NCI-H2107 treated with DMSO at 0.1 percent for 48 hours (cell line): ENCODE measurements around the gene RALA.
"Not testable (repeated sequence)": the region's sequence is repeated elsewhere in the genome, so short reads cannot be mapped to it uniquely, and the experiment has no call there.

Source experiments
- DNase-seq: peaks from one replicate; lab custom pipeline; 2025; ENCODE audit not compliant: unreplicated experiment; lab: John Stamatoyannopoulos, UW

RALA gene

DNA sequence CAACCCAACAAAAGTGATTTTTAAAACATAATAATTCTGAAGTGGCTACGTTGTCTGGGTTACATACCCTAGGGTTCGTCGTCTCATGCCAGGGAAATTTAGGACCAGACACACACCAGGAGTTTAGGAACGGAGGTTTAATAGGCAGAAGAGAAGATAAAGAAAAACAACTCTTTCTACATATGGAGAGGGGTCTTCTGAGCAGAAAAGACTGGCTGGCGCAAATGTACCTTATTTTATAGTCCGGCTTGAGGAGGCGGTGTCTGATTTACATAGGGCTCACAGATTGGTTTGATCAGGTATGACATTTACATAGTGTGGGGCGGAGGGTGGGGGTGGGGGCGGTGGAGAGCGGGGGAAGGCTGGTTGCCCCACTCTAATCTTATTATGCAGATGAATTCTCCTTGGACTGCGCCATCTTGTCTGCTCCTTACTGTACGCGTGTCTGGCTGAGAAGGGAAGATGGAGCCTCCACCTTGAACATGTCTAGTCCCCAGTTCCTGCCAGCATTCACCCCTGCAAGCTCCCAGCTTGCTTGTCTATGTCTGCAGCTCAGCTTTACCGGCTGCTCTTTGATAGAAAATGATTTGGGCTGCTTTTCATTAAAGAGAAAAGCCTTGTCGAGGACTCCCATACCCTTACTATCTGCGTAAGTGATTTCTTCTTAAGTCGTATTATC is 98.7 kb downstream of the RALA start:
- no peak for DNase-seq

DNA sequence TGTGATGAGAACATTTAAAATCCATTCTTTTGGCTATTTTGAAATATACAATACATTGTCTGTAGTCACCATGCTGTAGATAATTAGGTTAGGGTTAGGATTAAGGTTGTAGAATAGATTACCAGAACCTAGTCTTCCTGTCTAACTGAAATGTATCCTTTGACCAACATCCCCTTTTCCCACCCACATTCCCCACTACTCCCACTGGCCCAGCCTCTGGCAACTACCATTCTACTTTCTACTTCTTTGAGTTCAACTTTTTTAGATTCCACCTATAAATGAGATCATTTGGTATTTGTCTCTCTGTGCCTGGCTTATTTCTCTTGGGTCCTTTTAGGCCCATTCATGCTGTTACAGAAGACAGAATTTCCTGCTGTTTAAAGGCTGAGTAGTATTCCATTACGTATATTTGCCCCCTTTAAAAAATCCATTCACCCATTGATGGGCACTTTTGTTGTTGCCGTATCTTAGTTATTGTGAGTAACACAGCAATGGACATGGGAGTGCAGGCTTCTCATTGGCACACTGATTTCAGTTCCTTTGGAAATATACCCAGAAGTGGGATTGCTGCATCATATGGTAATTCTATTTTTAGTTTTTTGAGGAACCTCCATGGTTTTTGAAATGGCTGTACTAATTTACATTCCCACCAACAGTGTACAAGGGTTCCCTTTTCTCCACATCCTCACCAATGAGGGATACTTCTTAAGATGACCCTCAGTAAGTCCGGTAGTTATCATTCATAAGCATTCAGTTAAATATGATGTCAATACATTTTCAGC is 104.0 kb downstream of the RALA start:
- DNase-seq, result no peak

DNA sequence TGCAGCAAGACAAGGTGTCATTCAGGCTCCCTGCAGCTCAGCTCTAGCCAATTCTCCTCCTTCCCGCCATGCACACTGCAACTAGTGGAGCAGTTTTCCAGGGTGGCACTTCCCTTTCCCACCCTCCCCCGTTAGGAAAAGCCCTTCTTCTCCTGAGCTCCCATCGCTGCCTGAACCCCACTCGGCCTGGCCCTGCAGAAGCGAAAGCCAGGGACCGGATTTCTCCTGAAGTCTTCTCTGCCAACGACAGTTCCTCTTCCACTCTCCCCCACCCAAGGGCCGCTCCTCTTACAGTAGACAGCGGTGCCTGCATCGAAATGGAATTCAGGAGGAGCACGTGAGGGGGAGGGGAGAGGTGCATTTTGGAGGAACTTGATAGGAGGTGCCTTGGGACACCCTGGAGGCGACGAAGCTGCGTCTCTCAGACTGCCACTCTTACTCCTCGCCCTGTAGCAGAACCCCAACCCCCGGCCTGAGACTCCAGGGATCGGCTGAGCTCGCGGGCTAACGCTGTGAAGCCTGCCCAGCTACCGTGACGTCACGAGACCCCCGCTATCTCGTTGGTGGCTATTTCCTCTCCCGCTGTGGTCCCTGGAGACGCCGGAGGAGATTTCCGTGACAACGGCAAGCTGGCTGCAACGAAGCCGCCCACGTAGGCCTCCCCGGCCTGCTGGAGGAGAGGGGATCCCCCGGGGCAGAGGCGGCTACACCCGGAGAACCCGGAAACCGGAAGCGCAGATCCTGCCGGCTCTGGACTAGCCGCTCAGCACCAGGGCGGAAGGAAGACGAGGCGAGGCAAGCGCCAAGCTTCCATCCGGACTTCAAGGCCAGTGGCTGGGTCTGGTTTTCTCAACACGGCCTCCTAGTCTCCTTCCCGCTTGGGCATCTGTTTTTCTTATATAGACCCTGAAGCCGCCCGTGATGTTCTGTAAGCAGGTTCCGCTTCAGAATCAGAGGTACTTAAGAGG is 109.7 kb downstream of the RALA start:
- peak; percentile 85 for DNase-seq

DNA sequence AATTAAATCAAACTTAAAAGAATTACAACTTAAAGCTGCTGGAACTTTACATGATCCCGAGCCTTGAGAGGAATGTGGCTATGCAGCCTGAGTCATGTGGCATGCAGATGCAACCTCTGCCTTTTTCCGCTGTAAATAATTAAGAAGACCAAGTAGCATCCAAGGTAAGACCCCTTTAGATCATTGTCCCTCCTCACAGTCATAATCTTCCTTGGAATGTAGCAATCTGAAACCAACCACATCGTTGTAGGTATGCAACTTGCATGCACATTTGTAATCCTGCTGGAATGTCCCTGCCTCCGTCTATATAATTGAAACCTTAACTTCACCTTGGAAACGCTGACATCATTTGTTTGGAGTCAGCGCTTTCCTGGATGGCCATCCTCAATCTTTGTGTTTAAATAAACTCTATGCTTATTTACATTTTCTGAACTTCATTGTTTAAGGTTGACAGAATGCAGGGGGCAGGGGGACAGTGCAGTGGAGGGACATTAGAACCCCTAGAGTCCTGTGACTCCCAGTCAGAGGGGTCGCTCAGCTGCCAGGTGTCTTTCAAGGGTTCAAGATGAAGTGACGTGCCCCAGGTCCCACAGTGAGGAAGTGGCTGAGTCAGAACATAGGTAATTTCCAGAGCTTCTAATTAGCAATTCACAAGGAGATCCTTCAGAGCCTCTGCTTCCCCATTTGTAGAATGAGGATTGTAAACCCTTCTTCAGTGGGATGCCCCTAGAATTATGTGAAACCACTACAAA is 110.7 kb downstream of the RALA start:
- peak; percentile 26 for DNase-seq

DNA sequence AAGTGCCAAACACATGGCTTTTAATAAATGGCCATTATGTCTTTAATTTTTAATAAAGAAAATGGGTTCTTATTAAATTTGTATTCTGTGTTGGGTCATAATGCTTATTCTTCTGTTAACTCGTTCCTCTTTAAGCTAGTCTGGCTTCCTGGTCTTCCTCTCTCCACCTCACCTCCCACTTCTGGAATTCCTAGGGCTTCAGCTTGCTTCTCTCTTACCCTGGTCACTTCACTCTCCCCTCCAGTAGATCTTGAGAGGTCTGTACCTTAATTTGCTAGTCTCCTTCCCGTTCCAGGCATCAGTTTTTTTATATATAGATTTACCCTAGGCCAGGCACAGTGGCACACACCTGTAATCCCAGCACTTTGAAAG is 111.2 kb downstream of the RALA start:
- no peak for DNase-seq

DNA sequence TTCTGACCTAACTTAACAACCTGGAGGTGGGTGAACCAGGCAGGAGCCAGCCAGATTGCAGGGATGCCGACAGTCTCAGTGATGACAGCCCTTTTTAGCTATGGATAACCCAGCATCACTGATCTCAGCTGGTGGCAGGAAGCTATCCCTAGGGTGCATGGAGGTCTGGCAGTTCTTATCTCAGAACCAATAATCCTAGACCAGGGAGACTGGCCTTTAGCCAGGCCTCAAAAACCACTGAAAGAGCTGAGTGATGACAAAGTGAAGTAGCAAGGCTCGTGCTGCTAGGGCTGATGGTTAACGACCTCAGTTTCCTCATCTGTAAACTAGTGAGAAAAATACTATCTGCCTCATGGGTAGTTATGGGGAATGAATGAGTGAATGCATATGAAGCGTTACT is 112.5 kb downstream of the RALA start:
- DNase-seq, result no peak

DNA sequence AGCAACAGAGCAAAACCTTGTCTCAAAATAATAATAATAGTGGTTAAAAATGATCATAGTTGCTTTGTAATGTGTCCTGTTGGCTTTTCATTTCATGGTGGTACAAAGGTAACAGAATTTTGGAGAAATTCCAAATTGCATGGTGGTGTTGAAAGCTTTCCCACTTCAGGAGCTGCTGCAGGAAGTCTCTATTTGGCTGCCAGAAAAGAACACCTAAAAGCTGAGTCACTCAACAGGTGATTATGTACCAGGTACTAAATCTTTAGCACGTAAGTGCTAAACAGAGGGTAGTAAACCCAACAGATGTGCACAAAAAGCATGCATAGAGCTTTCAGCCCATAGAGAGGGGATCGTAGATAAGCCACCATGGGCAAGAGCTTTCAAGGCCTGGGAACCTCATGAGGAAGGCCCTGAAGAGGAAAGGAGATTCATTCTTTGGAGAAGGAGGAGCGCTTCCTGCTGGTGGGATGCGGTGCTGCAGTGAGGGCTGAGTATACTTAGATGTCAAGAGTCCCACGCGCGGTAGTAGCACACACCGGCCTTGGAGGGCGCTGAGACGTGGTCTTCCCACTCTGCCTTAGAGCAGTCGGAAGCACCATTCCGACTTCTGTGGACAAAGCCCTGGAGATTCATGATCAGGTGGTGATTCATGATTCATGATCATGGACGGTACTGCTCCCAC is 118.7 kb downstream of the RALA start:
- peak; percentile 65 for DNase-seq

DNA sequence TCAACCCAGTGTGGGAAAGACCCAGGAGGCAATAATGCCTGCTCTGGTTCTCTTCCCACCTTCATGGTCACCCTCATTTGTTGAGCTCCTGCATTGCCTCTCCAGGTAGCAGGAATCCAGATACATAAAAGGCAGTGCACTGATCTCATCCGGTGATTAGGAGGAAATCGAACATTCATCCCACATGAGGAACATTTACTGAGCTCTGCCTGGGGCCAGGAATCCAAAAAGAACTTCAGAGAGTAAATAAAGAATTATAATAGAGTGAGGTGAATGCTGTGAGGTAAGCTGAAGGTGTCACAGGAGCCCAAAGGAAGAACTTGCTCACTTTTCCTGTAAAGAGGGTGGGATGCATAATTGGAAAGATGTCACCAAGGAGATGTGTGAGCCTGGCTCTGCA is 121.2 kb downstream of the RALA start:
- DNase-seq, result no peak

DNA sequence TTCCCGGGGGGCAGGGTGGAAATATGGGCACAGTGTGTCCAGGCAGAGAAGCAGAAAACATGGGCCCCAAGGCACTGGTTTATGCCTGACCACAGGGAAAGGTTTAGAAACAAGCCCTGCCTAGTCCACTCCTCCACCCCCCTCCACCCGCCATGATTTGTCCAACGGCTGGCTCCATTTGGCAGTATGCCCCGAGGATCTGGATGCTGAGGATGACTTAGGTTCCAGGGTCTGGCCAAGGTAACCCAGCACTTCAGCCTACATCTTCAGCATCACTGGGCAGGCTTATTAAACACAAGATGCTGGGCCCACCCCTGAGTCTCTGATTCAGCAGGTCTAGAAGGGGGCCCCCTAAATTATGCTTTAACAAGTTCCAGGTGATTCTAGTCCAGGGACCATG is 121.9 kb downstream of the RALA start:
- DNase-seq, result no peak

DNA sequence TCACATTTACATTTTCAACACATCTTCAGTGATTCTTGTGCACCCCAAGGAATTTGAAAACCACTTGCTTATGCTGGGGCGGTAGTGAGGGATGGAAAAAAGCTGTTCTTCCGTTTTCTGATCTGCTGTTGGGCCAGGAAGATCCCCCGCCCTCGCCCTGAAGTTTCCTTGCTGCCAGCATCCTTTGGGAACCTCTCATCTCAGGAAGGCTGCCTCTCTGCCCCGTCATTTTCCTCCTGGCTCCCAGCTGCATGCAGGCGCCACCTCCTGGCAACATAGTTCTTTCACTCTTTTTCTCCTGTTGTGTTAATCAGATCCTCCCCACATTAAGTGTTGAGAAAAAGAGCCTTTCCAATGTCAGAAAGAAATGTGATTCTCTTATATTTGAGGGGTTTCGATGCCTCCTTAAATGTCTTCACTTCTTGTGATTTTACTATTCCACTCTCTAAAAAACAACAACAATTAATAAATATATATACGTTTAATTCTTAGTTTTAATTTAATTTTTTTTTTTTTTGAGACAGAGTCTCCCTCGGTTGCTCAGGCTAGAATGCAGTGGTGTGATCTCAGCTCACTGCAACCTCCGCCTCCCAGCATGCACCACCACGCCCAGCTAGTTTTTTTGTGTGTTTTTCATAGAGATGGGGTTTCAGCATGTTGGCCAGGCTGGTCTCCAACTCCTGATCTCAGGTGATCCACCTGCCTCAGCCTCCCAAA is 122.9 kb downstream of the RALA start:
- peak; percentile 85 for DNase-seq

DNA sequence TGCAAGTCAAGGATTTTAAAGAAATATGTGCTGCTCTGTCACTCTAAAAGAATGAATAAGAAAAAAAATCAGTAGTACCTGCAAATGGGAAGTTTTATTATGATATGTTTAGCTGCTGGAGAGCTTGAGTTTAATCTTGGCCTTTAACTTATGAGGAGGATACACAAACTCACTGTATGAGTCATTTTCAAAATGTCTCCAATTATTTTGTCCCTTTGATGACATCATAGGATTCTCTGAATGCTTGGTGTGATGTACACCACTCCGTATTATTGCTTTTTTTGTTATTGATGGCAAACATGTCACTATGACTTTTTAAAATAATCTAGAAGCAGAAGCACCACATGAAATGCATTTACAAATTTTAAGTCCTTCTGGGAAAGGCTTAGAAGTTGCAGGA is 125.8 kb downstream of the RALA start:
- no peak for DNase-seq

DNA sequence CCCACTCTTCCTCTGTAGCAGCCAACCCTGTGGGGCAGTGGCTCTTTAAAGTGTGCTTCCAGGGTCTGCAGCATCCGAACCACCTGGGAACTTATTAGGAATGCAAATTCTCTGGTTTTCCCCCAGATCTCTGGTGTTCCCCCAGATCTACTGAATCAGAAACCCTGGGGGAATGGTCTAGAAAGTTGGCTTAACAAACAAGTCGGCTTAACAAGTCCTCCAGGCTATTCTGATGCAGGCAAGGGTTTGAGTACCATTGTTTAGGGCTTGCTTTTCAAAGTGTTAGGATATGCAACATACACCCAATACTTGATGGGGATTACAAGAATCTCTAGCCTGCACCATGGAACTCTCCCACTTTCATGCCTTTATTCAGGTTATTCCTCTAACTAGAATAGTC is 126.3 kb downstream of the RALA start:
- no peak for DNase-seq

DNA sequence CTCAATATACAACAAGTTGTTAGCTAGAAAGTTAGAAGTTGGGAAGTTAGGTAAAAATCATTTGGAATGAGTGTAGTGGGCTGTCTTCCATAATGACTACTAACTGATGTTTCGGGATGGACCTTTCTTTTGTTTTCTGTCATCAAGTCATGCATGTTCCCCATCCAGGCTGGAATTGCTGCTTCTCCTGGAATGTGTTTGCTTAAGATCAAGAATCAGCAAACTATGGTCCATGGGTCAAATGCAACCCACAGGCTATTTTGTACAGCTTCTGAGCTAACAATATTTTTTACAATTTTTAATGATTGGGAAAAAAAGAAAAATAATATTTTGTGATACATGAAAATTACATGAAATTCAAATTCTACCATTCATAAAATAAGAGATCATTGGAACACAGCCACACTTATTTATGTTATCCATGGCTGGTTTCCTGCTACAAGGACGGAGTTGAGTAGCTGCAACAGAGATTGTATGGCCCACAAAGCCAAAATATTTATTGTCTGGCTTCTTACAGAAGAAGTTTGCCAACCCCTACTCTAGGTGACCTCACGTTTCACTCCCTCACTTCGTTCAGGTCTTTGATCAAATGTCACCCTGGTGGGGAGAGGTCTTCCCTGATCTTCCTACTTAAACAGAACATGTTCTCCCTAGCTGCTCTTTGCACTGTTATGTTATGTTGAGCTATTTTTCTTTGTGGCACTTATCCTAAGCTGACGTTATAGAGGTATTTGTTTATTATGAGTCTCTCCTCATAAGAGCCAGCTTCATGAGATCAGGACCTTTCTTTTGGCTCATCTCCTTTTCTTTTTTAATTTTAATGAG is 127.1 kb downstream of the RALA start:
- DNase-seq, result no peak

DNA sequence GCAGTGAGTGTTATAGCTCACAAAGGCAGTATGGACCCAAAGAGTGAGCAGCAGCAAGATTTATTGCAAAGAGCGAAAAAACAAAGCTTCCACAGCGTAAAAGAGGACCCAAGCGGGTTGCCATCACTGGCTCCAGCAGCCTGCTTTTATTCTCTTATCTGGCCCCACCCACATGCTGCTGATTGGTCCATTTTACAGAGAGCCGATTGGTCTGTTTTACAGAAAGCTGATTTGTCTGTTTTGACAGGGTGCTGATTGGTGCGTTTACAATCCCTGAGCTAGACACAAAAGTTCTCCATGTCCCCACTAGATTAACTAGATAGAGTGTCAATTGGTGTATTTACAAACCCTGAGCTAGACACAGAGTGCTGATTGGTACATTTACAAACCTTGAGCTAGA is 129.9 kb downstream of the RALA start:
- DNase-seq, result not testable (repeated sequence)

DNA sequence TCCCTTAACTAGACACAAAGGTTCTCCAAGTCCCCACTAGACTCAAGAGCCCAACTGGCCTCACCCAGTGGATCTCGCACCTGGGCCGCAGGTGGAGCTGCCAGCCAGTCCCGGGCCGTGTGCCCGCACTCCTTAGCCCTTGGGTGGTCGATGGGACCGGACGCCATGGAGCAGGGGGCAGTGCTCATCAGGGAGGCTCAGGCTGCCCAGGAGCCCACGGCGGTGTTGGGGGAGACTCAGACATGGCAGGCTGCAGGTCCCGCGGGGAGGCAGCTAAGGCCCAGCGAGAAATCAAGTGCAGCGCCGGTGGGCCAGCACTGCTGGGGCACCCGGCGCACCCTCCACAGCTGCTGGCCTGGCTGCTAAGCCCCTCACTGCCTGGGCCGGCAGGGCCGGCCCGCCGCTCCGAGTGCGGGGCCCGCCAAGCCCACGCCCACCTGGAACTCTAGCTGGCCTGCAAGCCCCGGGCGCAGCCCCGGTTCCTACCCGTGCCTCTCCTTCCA is 130.5 kb downstream of the RALA start:
- no peak for DNase-seq

DNA sequence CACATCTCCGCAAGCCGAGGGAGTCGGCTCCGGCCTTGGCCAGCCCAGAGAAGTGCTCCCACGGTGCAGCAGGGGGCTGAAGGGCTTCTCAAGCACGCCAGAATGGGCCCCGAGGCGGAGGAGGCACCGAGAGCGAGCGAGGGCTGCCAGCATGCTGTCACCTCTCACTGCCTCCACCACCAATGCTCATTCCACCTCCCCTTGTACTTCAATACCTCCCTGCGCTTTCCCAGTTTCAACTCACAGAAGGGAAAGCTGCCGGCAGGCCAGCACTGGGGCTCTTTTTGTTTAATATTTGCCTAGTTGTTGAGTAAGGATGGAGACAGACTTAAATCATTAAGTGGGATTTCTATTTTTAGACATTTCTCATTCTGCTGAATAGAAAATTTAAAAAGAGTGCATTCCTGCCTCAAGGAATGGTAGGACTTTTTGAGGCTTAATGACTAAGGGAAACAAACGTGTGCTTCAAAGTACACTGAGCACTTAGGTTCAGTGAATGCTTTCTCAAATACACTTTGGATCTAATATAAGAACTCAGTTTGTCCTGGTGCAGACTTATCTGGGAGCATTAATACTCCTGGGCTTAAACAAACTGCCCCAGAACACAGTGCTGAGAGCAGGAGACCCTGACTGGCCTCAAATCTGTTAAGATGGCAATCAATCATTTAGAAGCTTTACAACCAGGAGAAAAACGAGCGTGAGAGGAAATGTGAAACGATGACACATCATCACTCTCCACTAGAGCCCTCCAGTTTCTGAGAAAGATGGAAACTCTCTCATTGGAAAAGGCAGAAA is 131.2 kb downstream of the RALA start:
- DNase-seq, result no peak

DNA sequence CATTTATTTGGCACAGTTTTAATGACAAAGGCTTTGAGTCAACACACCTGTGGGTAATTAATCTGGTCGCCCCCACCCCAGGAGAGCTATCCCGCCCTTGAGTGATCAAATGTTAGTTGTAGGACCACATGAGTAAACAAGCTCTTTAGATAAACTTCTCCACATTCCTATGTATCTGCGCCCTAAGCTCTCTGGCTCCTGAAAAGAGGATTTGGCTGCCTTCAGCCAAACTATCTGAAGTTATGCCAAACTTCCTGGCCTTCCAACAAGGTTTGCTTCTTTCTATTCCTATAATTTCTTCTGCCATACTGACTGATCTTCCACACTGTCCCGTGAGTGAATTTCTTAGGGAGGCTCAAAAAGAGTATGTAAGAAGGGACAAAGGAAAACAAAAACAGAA is 134.2 kb downstream of the RALA start:
- DNase-seq, result no peak
